K562 (cell line): ENCODE measurements around the gene SMIM30. TPM values are rescaled to one million over a fixed set of nuclear protein-coding genes. Genes with fewer than 3 reads are reported as not detected.
A peak's percentile ranks its signal among the peaks of the same experiment; 100 is the strongest.

Experiments used
- AFF4 ChIP-seq: sonication (generic); formaldehyde crosslinking; IDR thresholded peaks from 2 replicates; pipeline ENCODE4 v1.8.0; 2023; ENCODE audit warnings: mild to moderate bottlenecking, missing genetic modification reagents
- CREB1 ChIP-seq, 2 experiments: sonication (generic) in 1 of 2; formaldehyde crosslinking in 1 of 2; IDR thresholded peaks; 2 replicates each; pipeline versions ENCODE4 v1.6.1 to v1.8.0; 2012 to 2022; ENCODE audit warnings: inconsistent platforms in 1 of 2, mild to moderate bottlenecking in 1 of 2, missing genetic modification reagents in 1 of 2, moderate library complexity in 1 of 2
- DACH1 ChIP-seq: fragments of 450-650 bp; IDR thresholded peaks from 2 replicates; pipeline ENCODE4 v1.6.1; 2018; ENCODE audit not compliant: partially characterized antibody
- EP400 ChIP-seq: fragments of 450-650 bp; IDR thresholded peaks from 2 replicates; pipeline ENCODE4 v1.6.1; 2017; ENCODE audit warnings: antibody characterized with exemption, mild to moderate bottlenecking, moderate library complexity
- FOXJ2 ChIP-seq: fragments of 200-800 bp; sonication (Bioruptor generic); IDR thresholded peaks from 2 replicates; pipeline ENCODE4 v1.6.1; 2016; ENCODE audit warnings: missing genetic modification characterization, missing compliant biosample characterization
- GABPA ChIP-seq: fragments of 200-800 bp; sonication (Bioruptor generic); conservative IDR thresholded peaks from 2 replicates; pipeline ENCODE4 v1.6.1; 2016; ENCODE audit warnings: low read depth, missing genetic modification characterization, missing compliant biosample characterization
- GTF2E2 ChIP-seq: fragments of 200-800 bp; sonication (Bioruptor generic); IDR thresholded peaks from 2 replicates; pipeline ENCODE4 v1.6.1; 2016; ENCODE audit warnings: missing genetic modification characterization, missing compliant biosample characterization
- KLF13 ChIP-seq: fragments of 450-650 bp; IDR thresholded peaks from 2 replicates; pipeline ENCODE4 v1.6.1; 2016; ENCODE audit warnings: missing genetic modification characterization, low read depth, mild to moderate bottlenecking, missing compliant biosample characterization, moderate library complexity, borderline replicate concordance
- NCOR1 ChIP-seq: fragments of 450-650 bp; IDR thresholded peaks from 2 replicates; pipeline ENCODE4 v1.6.1; 2016; ENCODE audit warnings: mild to moderate bottlenecking, moderate library complexity
- RREB1 ChIP-seq: fragments of 250-450 bp; sonication (Bioruptor Pico); IDR thresholded peaks from 2 replicates; pipeline ENCODE4 v1.4.0; 2020
- SMAD2 ChIP-seq: fragments of 150-350 bp; IDR thresholded peaks from 2 replicates; pipeline ENCODE4 v1.6.1; 2014; ENCODE audit warnings: low read depth, mild to moderate bottlenecking, low read length
- TAF9B ChIP-seq: fragments of 450-650 bp; IDR thresholded peaks from 2 replicates; pipeline ENCODE4 v1.6.1; 2018; ENCODE audit warnings: mild to moderate bottlenecking; ENCODE audit not compliant: partially characterized antibody
- XRCC3 ChIP-seq: fragments of 450-650 bp; IDR thresholded peaks from 2 replicates; pipeline ENCODE4 v1.6.1; 2017; ENCODE audit warnings: mild to moderate bottlenecking, moderate library complexity
- ZFP91 ChIP-seq: sonication (generic); formaldehyde crosslinking; IDR thresholded peaks from 2 replicates; pipeline ENCODE4 v1.8.0; 2022; ENCODE audit warnings: mild to moderate bottlenecking, missing genetic modification reagents
- ZNF583 ChIP-seq: fragments of 250-450 bp; sonication (Bioruptor Pico); IDR thresholded peaks from 2 replicates; pipeline ENCODE4 v1.4.0; 2020
- polyA plus RNA-seq, 8 experiments: library from polyadenylated mRNA; depleted of rRNA in 4 of 8; stranded (reverse) in 5 of 8; unstranded in 3 of 8; fragments of >200 nt; fragmentation: Nextera tagmentation in 2 of 8; fragmentation: Illumina TruSeq in 1 of 8; extraction: Ambion mirVana in 2 of 8; extraction: Trizol in 1 of 8; gene quantifications; 2 replicates each; pipeline versions ENCODE4 v1.2.1 to v1.2.3, GENCODE V29; 2011 to 2014; ENCODE audit warnings: inconsistent platforms in 1 of 8, missing spikeins in 1 of 8
- total RNA-seq, 7 experiments: library from RNA; depleted of rRNA in 6 of 7; stranded (reverse); fragments of >200 nt in 6 of 7; fragmentation: Illumina TruSeq in 2 of 7; extraction: Trizol in 2 of 7; gene quantifications; 2 replicates each; pipeline versions ENCODE4 v1.2.1 to v1.2.3, GENCODE V29; 2011 to 2021; ENCODE audit warnings: low replicate concordance in 1 of 7

SMIM30 gene
- total and polyA plus RNA-seq, 9 of the 15 experiments (the other 6 are each of a cell fraction or from before 2014, with no cell fraction given) = 161 to 891 (median 316) TPM

- TF ChIP-seq RREB1 (CRISPR knock-in tag) (peak; percentile 10; the same call in 1 of the 2 replicates), GTF2E2 (tag) (peak; percentile 98), DACH1 (peak; percentile 84), SMAD2 (no peak), ZNF583 (CRISPR knock-in tag) (peak; percentile 77; the same call in 1 of the 2 replicates), AFF4 (CRISPR knock-in tag) (peak; percentile 72; the same call in 1 of the 2 replicates), CREB1 (IDR thresholded peaks at IDR 0.05) (peak; percentile 98), CREB1 (CRISPR knock-in tag; IDR thresholded peaks at IDR 0.05) (peak; percentile 94), ZFP91 (CRISPR knock-in tag) (0 out of 2 replicates have a peak, but pooled peaks have one; percentile 27), EP400 (peak; percentile 81), TAF9B (peak; percentile 98), NCOR1 (0 out of 2 replicates have a peak, but pooled peaks have one; percentile 11), FOXJ2 (tag) (no peak), XRCC3 (no peak), KLF13 (tag) (peak; percentile 98), GABPA (tag) (peak; percentile 67)
These were observed at the start of gene SMIM30 (continued) for GRCh38 chr7:113118074-113118959.
